ENCODE results near the gene CADM4.

DNA sequence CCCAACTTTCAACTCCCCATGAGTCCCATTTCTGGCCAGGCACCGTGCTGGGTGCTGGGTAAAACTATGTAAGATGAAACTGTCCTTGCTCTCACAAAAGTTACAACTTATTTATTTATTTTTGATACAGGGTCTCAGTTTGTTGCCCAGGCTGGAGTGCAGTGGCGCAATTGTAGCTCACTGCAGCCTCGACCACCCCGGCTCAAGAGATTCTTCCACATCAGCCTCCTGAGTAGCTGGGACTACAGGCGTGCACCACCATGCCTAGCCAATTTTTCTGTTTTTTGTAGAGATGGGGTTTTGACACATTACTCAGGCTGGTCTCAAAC, 12.9 kb upstream of the CADM4 start:
- TF ChIP-seq CTCF (conservative IDR thresholded peaks at IDR 0.05) (peak; percentile 42), ZFX (IDR thresholded peaks at IDR 0.05) (no peak)
